Measurements from ENCODE around the gene BAHCC1. TPM values are rescaled to one million over a fixed set of nuclear protein-coding genes. Genes with fewer than 3 reads are reported as not detected.

Gene BAHCC1
- total RNA-seq, 1 donor from 2014 or later: 10.7 TPM

DNA sequence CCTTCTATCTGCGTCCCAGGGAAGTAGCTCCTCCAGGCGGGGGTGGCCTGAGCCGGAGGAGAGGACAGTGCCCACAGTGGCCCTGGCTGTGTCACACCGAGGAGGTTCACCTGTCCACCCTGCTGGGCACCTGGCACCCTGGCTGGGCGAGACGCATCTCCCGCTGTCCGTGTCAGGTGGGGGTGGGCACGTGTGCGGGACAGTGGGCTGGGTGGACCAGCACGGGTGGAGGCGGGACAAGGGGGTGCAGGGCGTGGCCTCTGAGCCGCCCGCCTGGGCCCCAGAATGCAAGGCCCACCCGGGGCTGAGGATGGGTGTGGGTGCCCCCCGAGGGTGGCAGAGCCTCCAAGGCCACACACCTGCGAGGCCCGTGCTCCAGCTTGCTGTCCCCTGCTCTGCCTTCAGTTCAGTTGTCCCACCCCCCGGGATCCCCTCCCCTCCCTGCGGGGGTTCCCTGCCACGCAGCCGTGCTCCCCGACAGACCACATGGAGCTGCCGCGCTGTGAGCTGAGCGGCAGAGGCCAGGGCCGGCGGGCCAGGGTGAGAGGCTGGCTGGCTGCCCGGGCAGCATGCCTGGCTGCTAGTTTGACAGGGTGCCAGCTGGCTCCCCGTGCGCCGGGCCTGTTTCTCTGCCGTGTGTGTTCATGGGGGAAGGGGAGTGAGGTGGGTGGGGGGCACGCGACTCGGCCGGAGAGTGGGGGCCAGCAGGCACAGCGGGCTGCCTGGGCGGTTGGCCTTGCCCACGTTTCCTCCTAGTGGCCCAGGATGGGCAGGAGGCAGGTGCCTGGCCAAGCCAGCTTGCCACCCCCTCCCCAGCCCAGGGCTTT is 33.9 kb downstream of the BAHCC1 start:
- H3K27me3 Mint-ChIP-seq (ENCODE audit: unreplicated experiment): peaks cover 2% of the 10 kb centered on the region
- no peaks in the 10 kb centered on the region for H3K4me1 Mint-ChIP-seq (ENCODE audit: unreplicated experiment)
- H3K4me3 Mint-ChIP-seq (ENCODE audit: unreplicated experiment): no peak overlapping the region
- DNase-seq (ENCODE audit: low spot score): no peak
- no peaks in the 10 kb centered on the region for H3K36me3 Mint-ChIP-seq (ENCODE audit: low read depth, unreplicated experiment)
- no peak overlapping the region for H3K27ac Mint-ChIP-seq (ENCODE audit: unreplicated experiment)
- TF ChIP-seq, protein P1, sequence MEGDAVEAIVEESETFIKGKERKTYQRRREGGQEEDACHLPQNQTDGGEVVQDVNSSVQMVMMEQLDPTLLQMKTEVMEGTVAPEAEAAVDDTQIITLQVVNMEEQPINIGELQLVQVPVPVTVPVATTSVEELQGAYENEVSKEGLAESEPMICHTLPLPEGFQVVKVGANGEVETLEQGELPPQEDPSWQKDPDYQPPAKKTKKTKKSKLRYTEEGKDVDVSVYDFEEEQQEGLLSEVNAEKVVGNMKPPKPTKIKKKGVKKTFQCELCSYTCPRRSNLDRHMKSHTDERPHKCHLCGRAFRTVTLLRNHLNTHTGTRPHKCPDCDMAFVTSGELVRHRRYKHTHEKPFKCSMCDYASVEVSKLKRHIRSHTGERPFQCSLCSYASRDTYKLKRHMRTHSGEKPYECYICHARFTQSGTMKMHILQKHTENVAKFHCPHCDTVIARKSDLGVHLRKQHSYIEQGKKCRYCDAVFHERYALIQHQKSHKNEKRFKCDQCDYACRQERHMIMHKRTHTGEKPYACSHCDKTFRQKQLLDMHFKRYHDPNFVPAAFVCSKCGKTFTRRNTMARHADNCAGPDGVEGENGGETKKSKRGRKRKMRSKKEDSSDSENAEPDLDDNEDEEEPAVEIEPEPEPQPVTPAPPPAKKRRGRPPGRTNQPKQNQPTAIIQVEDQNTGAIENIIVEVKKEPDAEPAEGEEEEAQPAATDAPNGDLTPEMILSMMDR (IDR thresholded peaks at IDR 0.05; ENCODE audit: unreplicated experiment): no peak
- H3K9me3 Mint-ChIP-seq (ENCODE audit: unreplicated experiment): no peaks in the 10 kb centered on the region

DNA sequence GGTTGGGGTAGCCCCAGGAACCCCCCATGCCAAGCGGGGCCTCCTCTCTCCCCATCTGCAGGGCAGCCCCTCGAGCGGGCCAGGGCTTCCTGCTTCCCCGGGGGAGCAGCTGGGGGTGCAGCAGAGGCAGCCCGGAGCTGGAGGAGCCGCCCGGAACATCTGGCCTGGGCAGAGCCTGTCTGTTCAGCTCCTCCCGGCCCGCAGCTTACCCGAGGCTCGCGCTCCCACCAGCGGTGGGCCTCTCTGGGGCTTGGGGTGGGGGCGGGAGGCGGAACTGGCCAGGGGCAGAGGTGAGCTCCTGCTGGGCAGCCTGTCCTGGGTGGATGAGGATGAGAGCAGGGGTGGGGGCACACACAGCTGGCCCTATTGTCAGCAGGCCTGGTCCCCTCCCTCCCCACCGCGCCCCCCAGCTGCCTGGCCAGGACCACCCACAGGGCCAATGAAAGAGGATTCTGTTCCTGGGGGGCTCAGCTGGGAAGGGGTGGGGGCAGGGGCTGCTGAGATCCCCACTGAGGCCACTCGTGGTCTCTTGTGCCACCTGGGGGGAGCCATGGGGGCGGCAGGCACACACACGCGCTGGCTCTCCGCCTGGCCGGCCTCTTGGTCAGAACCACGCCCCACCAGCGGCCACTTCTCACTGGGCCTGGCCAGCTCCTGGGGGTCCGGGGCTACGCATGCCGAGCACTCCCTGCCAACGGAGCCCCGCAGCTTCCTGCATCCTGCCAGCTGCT is 34.7 kb downstream of the BAHCC1 start:
- TF ChIP-seq, protein P1 (IDR thresholded peaks at IDR 0.05; ENCODE audit: unreplicated experiment): no peak
- Mint-ChIP-seq H3K27me3 (ENCODE audit: unreplicated experiment) (peaks cover 2% of the 10 kb centered on the region), H3K4me3 (ENCODE audit: unreplicated experiment) (no peak overlapping the region), H3K27ac (ENCODE audit: unreplicated experiment) (no peak overlapping the region), H3K36me3 (ENCODE audit: low read depth, unreplicated experiment) (no peaks in the 10 kb centered on the region), H3K4me1 (ENCODE audit: unreplicated experiment) (no peaks in the 10 kb centered on the region), H3K9me3 (ENCODE audit: unreplicated experiment) (no peaks in the 10 kb centered on the region)
- no peak for DNase-seq (ENCODE audit: low spot score)

DNA sequence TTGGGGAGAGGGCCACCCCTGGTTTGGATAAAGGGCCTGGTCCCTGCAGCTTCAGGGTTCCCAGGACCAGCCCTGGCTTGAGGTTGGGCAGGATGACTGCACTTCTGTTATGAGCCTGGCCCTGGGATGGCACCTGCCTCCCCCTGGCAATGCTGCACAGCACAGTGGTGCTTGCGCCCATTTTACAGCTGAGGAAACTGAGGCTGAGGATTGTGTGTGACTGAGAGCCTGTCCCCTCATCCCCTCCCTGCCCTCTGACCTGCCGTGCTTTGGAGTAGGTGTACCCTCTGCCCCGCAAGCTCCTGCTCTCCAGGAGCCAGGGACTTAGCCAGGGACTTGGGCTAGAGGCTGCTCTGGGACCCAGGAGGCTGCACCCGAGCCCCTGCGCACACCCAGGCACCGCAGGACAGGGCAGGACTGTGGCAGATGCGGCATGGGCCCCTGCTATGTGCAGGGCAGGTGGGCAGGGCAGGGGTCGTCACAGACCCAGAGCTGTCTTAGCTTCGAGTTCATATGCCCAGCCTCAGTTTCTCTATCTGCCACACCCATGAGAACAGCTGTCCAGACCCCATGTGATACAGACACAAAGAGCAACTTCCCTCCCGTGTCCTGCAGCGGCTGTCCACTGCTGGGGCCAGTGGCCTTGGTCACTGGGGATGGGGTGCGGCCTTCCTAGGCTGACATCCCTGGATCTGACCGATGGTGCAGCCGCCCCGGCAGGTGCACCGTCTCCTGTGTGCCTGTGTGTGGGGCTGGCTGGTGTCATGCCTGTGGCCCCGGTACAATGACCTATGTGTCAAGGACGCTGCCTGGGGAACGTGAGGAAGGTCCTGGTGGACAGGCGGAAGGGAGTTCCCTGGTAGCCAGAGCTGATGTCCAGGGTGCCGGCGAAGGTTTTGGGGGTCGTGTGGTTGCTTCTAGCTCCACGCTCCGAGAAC is 36.6 kb downstream of the BAHCC1 start:
- H3K27ac Mint-ChIP-seq (ENCODE audit: unreplicated experiment): no peak overlapping the region
- no peaks in the 10 kb centered on the region for H3K9me3 Mint-ChIP-seq (ENCODE audit: unreplicated experiment)
- peaks cover 2% of the 10 kb centered on the region for H3K27me3 Mint-ChIP-seq (ENCODE audit: unreplicated experiment)
- DNase-seq (ENCODE audit: low spot score): no peak
- TF ChIP-seq, protein P1 (IDR thresholded peaks at IDR 0.05; ENCODE audit: unreplicated experiment): no peak
- no peaks in the 10 kb centered on the region for H3K36me3 Mint-ChIP-seq (ENCODE audit: low read depth, unreplicated experiment)
- H3K4me3 Mint-ChIP-seq (ENCODE audit: unreplicated experiment): no peak overlapping the region
- H3K4me1 Mint-ChIP-seq (ENCODE audit: unreplicated experiment): no peaks in the 10 kb centered on the region

DNA sequence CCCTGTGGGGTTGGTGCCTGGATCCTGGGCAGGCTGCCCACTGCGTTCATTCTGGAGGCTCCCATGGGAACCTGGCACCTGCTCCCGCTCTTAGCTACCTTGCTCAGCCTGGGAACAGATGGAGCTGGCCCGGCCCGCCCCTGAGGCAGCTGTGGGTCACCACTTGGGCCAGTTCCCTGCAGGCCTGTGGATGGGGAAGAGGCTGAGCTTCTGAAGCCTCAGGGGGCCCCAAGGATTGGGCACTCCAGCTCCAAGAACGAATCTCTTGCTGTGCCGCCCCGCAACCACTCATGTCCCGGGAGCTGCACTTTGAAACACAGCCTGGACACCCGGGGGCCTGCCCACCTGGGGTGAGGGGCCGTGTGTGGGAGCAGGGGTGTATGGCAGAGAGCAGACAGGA is 37.7 kb downstream of the BAHCC1 start:
- Mint-ChIP-seq H3K27ac (ENCODE audit: unreplicated experiment) (no peak overlapping the region), H3K9me3 (ENCODE audit: unreplicated experiment) (no peaks in the 10 kb centered on the region), H3K27me3 (ENCODE audit: unreplicated experiment) (no peaks in the 10 kb centered on the region), H3K4me1 (ENCODE audit: unreplicated experiment) (no peaks in the 10 kb centered on the region), H3K4me3 (ENCODE audit: unreplicated experiment) (no peak overlapping the region), H3K36me3 (ENCODE audit: low read depth, unreplicated experiment) (no peaks in the 10 kb centered on the region)
- TF ChIP-seq, protein P1 (IDR thresholded peaks at IDR 0.05; ENCODE audit: unreplicated experiment): no peak
- no peak for DNase-seq (ENCODE audit: low spot score)

Data from endothelial cell (in vitro differentiated cells).